Stomach smooth muscle (tissue), 2 donors: ENCODE results near the gene AARS2.

Source experiments
- H3K27ac ChIP-seq: one replicate; pipeline ENCODE4 v1.7.0; 2013; ENCODE audit warnings: mild to moderate bottlenecking, low read length, inconsistent platforms
- H3K27me3 ChIP-seq, 2 donors: one replicate each; pipeline ENCODE4 v1.7.0; 2013; ENCODE audit warnings: low read length in 2 of 2; ENCODE audit not compliant: insufficient read depth in 2 of 2, control insufficient read depth in 1 of 2
- H3K36me3 ChIP-seq, 2 donors: one replicate each; pipeline ENCODE4 v1.7.0; 2013; ENCODE audit warnings: low read length in 2 of 2; ENCODE audit not compliant: control insufficient read depth in 2 of 2, insufficient read depth in 2 of 2
- H3K4me1 ChIP-seq: one replicate; pipeline ENCODE4 v1.7.0; 2013; ENCODE audit warnings: low read length; ENCODE audit not compliant: control insufficient read depth, insufficient read depth
- H3K4me3 ChIP-seq, 2 donors: one replicate each; pipeline ENCODE4 v1.7.0; 2013; ENCODE audit warnings: low read length in 2 of 2
- H3K9ac ChIP-seq, 2 donors: one replicate each; pipeline ENCODE4 v1.7.0; 2013; ENCODE audit warnings: low read length in 2 of 2, mild to moderate bottlenecking in 1 of 2
- H3K9me3 ChIP-seq, 2 donors: one replicate each; pipeline ENCODE4 v1.7.0; 2013; ENCODE audit warnings: low read length in 2 of 2; ENCODE audit not compliant: control insufficient read depth in 2 of 2
- donor health status: healthy.
- donor health status: Pancreatic carcinoma.

AARS2 gene

GRCh38 chr6:44286747-44287146 lies 26.4 kb downstream of the AARS2 start:
- Histone ChIP-seq H3K9me3 (no peaks in the 10 kb centered on the region), H3K9ac (no peak overlapping the region), H3K27me3 (peaks cover 30 to 41% of the 10 kb centered on the region in 2 donors), H3K27ac (no peak overlapping the region), H3K36me3 (no peaks in the 10 kb centered on the region), H3K4me1 (no peaks in the 10 kb centered on the region), H3K4me3 (no peak overlapping the region)

DNA sequence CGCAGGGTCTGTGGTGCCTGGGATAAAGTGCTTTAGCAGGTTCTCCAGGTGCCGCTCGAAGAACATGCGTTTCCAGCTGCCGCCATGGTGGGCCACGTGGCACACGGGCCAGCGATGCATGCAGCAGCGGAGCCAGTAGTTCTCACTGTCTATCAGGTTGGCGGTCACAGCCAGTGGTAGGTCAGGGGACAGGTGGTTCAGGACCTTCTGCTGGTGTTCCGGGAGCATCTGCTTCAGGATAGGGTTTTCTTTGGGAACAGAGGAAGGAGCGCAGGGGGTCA lies 26.9 kb downstream of the AARS2 start:
- Histone ChIP-seq H3K9me3 (no peaks in the 10 kb centered on the region), H3K27ac (no peak overlapping the region), H3K36me3 (no peaks in the 10 kb centered on the region), H3K4me1 (no peaks in the 10 kb centered on the region), H3K27me3 (peaks cover 26 to 38% of the 10 kb centered on the region in 2 donors), H3K4me3 (no peak overlapping the region), H3K9ac (no peak overlapping the region)

- H3K27me3 ChIP-seq, result peaks cover 22 to 37% of the 10 kb centered on the region in 2 donors
- H3K9ac ChIP-seq, result no peak overlapping the region
- no peaks in the 10 kb centered on the region for H3K36me3 ChIP-seq
- H3K4me3 ChIP-seq, result no peak overlapping the region
- no peaks in the 10 kb centered on the region for H3K4me1 ChIP-seq
- H3K9me3 ChIP-seq, result no peaks in the 10 kb centered on the region
- no peak overlapping the region for H3K27ac ChIP-seq
Measured at GRCh38 chr6:44285552-44286284, 27.4 kb downstream of the AARS2 start.

DNA sequence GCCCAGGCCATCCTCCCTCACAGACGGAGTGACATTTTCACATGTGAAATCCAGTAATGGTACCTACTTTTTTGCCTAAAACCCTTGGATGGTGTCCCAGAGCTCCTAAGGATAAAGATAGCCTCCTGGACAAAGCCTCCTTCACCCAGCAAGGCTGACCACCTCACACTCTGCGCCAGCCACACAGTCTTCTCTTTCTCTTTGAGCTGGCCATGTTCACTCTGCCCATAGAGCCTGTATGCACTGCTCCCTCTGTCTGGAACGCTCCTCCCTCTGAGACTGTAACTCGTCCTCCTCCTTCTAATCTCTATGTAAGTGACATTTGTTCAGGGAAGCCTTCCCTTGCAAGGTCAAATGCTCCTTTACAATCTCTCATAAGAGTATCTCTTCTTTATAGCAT lies 28.3 kb downstream of the AARS2 start:
- Histone ChIP-seq H3K27ac (no peak overlapping the region), H3K4me3 (no peak overlapping the region), H3K4me1 (no peaks in the 10 kb centered on the region), H3K36me3 (no peaks in the 10 kb centered on the region), H3K27me3 (peaks cover 21 to 28% of the 10 kb centered on the region in 2 donors), H3K9me3 (no peaks in the 10 kb centered on the region), H3K9ac (no peak overlapping the region)

GRCh38 chr6:44284121-44284520 lies 29.0 kb downstream of the AARS2 start:
- Histone ChIP-seq H3K27me3 (peaks cover 18 to 25% of the 10 kb centered on the region in 2 donors), H3K4me1 (no peaks in the 10 kb centered on the region), H3K4me3 (no peak overlapping the region), H3K36me3 (no peaks in the 10 kb centered on the region), H3K27ac (no peak overlapping the region), H3K9me3 (no peaks in the 10 kb centered on the region), H3K9ac (no peak overlapping the region)

DNA sequence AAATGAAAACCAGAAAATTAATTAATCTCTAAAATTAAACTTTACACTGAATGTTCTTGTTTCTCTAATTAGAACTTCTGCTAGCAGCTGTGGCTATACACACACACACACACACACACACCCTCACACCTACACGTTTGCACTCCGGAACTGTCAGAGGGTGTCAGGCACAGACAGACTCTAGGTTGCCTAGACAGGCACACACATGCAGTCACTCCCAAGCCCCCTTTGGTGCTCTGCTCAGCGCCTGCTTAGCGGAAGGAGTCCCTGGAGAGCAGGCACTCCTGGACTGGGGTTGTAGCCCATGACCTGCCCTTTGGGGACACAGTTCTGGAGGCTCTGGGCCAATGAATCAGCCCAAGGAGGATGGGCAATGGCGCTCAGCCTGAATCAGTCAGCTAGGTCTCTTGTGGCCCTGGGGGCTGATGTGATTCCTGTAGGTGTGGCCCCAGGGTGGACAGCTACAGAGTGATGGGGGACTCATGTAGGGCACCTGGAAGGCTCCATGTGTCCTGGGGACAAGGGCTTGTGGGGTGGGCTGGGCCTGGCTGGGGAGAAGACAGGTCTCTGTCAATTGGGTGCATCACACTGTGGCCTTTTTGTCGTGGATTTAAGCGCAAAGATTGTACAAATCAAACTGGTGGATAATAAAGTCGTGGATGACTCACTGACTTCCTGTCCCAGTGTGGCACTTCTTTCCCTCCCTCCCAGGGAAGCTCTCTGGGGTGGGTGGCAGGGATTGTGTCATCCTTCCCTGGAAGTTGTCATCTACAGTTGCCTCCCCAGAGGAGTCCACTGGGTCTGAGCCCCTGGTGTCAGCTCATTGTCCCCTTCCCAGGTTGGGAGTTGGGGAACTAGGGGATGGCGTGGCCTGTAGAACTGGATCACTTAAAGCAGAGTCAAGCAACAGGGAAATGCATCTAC lies 34.1 kb downstream of the AARS2 start:
- no peak overlapping the region for H3K27ac ChIP-seq
- H3K4me1 ChIP-seq, result peaks cover 8% of the 10 kb centered on the region
- H3K27me3 ChIP-seq, result peaks cover 28 to 38% of the 10 kb centered on the region in 2 donors
- no peaks in the 10 kb centered on the region for H3K9me3 ChIP-seq
- H3K36me3 ChIP-seq, result no peaks in the 10 kb centered on the region
- H3K4me3 ChIP-seq, result no peak overlapping the region
- no peak overlapping the region for H3K9ac ChIP-seq

GRCh38 chr6:44278315-44278714 lies 34.8 kb downstream of the AARS2 start:
- Histone ChIP-seq H3K4me3 (no peak overlapping the region), H3K36me3 (no peaks in the 10 kb centered on the region), H3K27me3 (peaks cover 32 to 43% of the 10 kb centered on the region in 2 donors), H3K9ac (no peak overlapping the region), H3K4me1 (peaks cover 8% of the 10 kb centered on the region), H3K27ac (no peak overlapping the region), H3K9me3 (no peaks in the 10 kb centered on the region)

DNA sequence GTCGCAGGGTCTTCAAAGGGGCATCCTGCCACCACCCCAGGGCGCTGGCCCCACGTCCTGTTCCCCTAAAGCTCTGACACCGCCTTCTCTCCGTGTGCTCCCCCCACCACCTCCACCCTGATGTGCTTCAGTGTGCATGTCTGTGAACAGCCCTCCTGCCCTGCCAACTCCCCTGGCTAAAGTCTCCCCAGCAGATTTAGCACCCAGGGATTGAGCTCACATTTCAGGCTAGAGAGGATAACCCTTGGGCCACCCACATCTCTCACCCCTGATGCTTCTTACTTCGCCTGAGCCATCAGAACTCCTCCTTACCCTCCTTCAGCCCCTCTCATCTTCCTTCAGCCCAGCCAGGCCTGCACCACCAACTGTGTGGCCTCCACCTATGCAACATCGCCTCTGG lies 35.4 kb downstream of the AARS2 start:
- H3K36me3 ChIP-seq, result no peaks in the 10 kb centered on the region
- H3K4me3 ChIP-seq, result no peak overlapping the region
- H3K27ac ChIP-seq, result no peak overlapping the region
- peaks cover 38 to 48% of the 10 kb centered on the region in 2 donors for H3K27me3 ChIP-seq
- peaks cover 8% of the 10 kb centered on the region for H3K4me1 ChIP-seq
- no peaks in the 10 kb centered on the region for H3K9me3 ChIP-seq
- no peak overlapping the region for H3K9ac ChIP-seq

- Histone ChIP-seq H3K27ac (no peak overlapping the region), H3K9ac (no peak overlapping the region), H3K4me1 (peaks cover 8% of the 10 kb centered on the region), H3K4me3 (no peak overlapping the region), H3K27me3 (peaks cover 42 to 56% of the 10 kb centered on the region in 2 donors), H3K9me3 (no peaks in the 10 kb centered on the region), H3K36me3 (no peaks in the 10 kb centered on the region)
Measured at GRCh38 chr6:44276667-44277640, 36.2 kb downstream of the AARS2 start.
